Globus pallidus (tissue), 1 donor: Measurements from ENCODE around the gene CAB39.
"Not testable (repeated sequence)": the region's sequence is repeated elsewhere in the genome, so short reads cannot be mapped to it uniquely, and the experiment has no call there.

Source experiments
- DNase-seq: peaks from one replicate; pipeline ENCODE4 v3.0.0-alpha.2; 2015; ENCODE audit warnings: low spot score

Gene CAB39

GRCh38 chr2:230715201-230715600 lies 2.6 kb downstream of the CAB39 start:
- DNase-seq: no peak

GRCh38 chr2:230716588-230716987 lies 3.9 kb downstream of the CAB39 start:
- no peak for DNase-seq

GRCh38 chr2:230717600-230717999 lies 5.0 kb downstream of the CAB39 start:
- no peak for DNase-seq

- no peak for DNase-seq
Measured at GRCh38 chr2:230719340-230719739, 6.7 kb downstream of the CAB39 start.

- DNase-seq: no peak
Measured at GRCh38 chr2:230721712-230722111, 9.1 kb downstream of the CAB39 start.

- DNase-seq: no peak
Measured at GRCh38 chr2:230722207-230722885, 9.7 kb downstream of the CAB39 start.

GRCh38 chr2:230723363-230723762 lies 10.7 kb downstream of the CAB39 start:
- no peak for DNase-seq

GRCh38 chr2:230724957-230725356 lies 12.3 kb downstream of the CAB39 start:
- not testable (repeated sequence) for DNase-seq

GRCh38 chr2:230731512-230731911 lies 18.9 kb downstream of the CAB39 start:
- no peak for DNase-seq

GRCh38 chr2:230732914-230733401 lies 20.3 kb downstream of the CAB39 start:
- no peak for DNase-seq

GRCh38 chr2:230734247-230735175 lies 21.9 kb downstream of the CAB39 start:
- no peak for DNase-seq

- no peak for DNase-seq
Measured at GRCh38 chr2:230735884-230736283, 23.2 kb downstream of the CAB39 start.

GRCh38 chr2:230737300-230737699 lies 24.7 kb downstream of the CAB39 start:
- DNase-seq: no peak

GRCh38 chr2:230737791-230738226 lies 25.2 kb downstream of the CAB39 start:
- DNase-seq: no peak

GRCh38 chr2:230738391-230738811 lies 25.8 kb downstream of the CAB39 start:
- DNase-seq: no peak

- DNase-seq: no peak
Measured at GRCh38 chr2:230738924-230739323, 26.3 kb downstream of the CAB39 start.

GRCh38 chr2:230739961-230740360 lies 27.3 kb downstream of the CAB39 start:
- no peak for DNase-seq

- no peak for DNase-seq
Measured at GRCh38 chr2:230742781-230743180, 30.1 kb downstream of the CAB39 start.

- DNase-seq: no peak
Measured at GRCh38 chr2:230746213-230746612, 33.6 kb downstream of the CAB39 start.

- no peak for DNase-seq
Measured at GRCh38 chr2:230748087-230748486, 35.4 kb downstream of the CAB39 start.

- no peak for DNase-seq
Measured at GRCh38 chr2:230749111-230749510, 36.5 kb downstream of the CAB39 start.

GRCh38 chr2:230751062-230751461 lies 38.4 kb downstream of the CAB39 start:
- no peak for DNase-seq

- DNase-seq: no peak
Measured at GRCh38 chr2:230754200-230754599, 41.6 kb downstream of the CAB39 start.
